ENCODE data around the gene SRGAP1. TPM values are rescaled to one million over a fixed set of nuclear protein-coding genes. Genes with fewer than 3 reads are reported as not detected.

SRGAP1 gene
- total RNA-seq, 1 experiment from 2014 or later = 0.10 TPM

DNA sequence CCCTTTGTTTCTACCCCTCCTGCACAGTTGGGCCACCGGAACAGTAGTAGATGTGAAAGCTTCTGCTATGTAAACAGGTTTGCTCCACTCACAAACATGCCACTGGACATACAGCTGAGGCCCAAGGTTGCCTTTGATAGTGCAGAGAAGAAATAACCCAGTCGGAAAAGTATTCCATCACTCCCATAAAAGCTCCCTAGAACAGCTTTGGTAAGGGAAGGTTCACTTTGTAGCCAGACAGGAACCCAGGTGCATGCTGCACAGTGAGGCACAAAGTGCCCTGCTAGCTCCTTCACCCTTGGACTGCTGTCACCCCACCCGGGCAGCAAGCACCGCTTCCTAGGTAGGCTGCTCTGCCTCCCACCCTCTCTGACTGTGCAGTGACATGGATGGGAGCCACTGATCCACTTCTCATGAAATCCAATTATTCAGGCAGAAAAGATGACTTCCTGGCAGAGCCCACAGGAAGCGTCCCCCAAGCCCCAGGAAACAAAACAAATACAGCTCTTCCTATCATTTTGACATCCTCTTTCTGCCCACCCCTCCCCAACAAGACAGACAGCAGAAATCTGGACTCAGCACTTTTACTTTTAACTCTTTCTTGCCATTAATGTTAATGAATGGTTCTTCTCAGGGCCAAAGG lies 100.2 kb downstream of the SRGAP1 start:
- peak; percentile 32 for DNase-seq (ENCODE audit: low spot score)
- in situ Hi-C loops (cut with HindIII; ENCODE audit: low sequenced_read_pairs) = no loop called here

- no peak for DNase-seq (ENCODE audit: low spot score)
- in situ Hi-C loops (cut with HindIII; ENCODE audit: low sequenced_read_pairs) = no loop called here
Measured at GRCh38 chr12:63945777-63946176, 101.3 kb downstream of the SRGAP1 start.

GRCh38 chr12:63948211-63948610 lies 103.7 kb downstream of the SRGAP1 start:
- in situ Hi-C loops (cut with HindIII; ENCODE audit: low sequenced_read_pairs) = no loop called here
- DNase-seq (ENCODE audit: low spot score) = no peak

DNA sequence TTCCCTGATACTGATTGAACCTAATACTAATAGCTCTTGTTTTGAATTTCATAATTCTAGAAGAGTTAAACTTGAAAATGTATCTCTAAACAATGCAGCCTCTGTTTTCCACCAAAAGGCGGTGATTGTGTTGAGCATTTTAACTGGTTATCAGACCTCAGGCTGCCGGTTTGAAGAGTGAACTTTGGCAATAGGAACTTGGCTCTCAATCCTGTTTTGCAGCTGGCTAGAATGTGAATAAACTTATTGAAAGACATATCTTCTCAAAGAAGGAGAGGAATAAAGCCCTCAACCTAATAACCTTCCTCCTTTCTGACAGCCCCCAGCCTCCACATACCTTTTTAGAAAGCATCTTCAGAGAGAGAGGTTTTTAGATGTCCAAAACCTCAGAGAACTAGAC lies 105.4 kb downstream of the SRGAP1 start:
- in situ Hi-C loops (cut with HindIII; ENCODE audit: low sequenced_read_pairs) = no loop called here

GRCh38 chr12:63952995-63953394 lies 108.5 kb downstream of the SRGAP1 start:
- DNase-seq (ENCODE audit: low spot score) = no peak
- in situ Hi-C loops (cut with HindIII; ENCODE audit: low sequenced_read_pairs) = no loop called here

More for the DNA sequence above, 105.4 kb downstream of the SRGAP1 start:
- DNase-seq (ENCODE audit: low spot score) = no peak

- in situ Hi-C loops (cut with HindIII; ENCODE audit: low sequenced_read_pairs) = no loop called here
Measured at GRCh38 chr12:63955831-63956666, 111.5 kb downstream of the SRGAP1 start.

DNA sequence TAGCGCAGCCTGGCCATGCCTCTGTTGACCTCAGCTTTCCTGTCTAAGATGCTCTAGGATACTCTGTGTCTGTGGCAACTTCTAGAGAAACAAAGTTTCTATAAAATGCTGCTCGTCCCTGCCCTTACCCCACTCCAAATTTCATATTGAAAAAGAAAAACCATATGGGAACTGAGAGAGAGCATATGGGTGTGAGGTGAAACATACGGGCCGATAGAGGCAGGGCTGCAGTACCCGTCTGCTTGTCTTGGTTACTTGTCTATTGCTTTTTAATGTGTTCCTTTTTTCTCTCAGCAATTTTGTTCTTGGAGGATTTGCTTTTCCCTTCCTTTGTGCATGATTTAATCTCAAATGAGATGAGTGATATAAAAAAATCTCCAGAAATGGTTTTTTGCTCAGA lies 113.0 kb downstream of the SRGAP1 start:
- DNase-seq (ENCODE audit: low spot score) = no peak
- in situ Hi-C loops (cut with HindIII; ENCODE audit: low sequenced_read_pairs) = no loop called here

More at GRCh38 chr12:63955831-63956666, 111.5 kb downstream of the SRGAP1 start:
- no peak for DNase-seq (ENCODE audit: low spot score)

- no peak for DNase-seq (ENCODE audit: low spot score)
- in situ Hi-C loops (cut with HindIII; ENCODE audit: low sequenced_read_pairs) = no loop called here
Measured at GRCh38 chr12:63958876-63959580, 114.5 kb downstream of the SRGAP1 start.

DNA sequence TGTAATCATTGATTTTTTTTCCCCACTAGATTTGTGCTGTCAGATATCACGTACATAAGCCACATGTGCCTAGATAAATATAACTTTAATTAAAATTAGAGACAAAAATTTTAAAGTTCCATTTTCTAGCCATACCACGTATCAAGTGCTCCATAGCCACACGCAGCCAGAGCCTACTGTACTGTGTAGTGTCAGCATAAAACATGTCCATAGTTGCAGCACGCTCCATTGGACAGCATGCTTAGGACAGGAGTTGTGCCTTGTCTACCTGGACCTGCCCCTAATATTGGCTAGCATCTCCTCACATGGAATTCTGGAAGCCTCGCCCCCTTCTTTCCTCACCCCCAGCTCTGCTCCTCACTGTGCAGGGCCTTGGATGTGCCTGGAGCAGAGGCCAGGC lies 116.5 kb downstream of the SRGAP1 start:
- no peak for DNase-seq (ENCODE audit: low spot score)
- in situ Hi-C loops (cut with HindIII; ENCODE audit: low sequenced_read_pairs) = no loop called here

GRCh38 chr12:63961543-63961942 lies 117.0 kb downstream of the SRGAP1 start:
- DNase-seq (ENCODE audit: low spot score) = no peak
- in situ Hi-C loops (cut with HindIII; ENCODE audit: low sequenced_read_pairs) = no loop called here

DNA sequence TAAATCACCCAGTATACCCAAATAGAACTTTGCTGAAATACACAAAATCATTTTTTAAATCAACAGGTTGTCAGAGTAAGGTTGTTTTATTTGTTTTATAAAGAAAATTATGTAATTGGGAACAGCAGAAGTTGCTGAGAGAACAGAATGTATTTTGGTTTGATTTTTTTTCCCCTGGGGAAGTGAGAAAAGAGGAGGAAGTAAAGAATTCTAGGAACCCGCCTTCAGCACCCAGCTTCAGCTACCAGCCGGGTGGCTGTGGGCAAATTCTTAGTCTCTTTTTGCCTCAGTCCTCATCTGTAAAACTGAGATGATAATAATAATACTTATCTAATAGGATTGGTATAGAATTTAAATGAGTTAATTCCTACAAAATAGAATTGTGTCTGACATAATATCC lies 119.4 kb downstream of the SRGAP1 start:
- in situ Hi-C loops (cut with HindIII; ENCODE audit: low sequenced_read_pairs) = no loop called here
- no peak for DNase-seq (ENCODE audit: low spot score)

GRCh38 chr12:63964301-63964700 lies 119.8 kb downstream of the SRGAP1 start:
- no peak for DNase-seq (ENCODE audit: low spot score)
- in situ Hi-C loops (cut with HindIII; ENCODE audit: low sequenced_read_pairs) = no loop called here

DNA sequence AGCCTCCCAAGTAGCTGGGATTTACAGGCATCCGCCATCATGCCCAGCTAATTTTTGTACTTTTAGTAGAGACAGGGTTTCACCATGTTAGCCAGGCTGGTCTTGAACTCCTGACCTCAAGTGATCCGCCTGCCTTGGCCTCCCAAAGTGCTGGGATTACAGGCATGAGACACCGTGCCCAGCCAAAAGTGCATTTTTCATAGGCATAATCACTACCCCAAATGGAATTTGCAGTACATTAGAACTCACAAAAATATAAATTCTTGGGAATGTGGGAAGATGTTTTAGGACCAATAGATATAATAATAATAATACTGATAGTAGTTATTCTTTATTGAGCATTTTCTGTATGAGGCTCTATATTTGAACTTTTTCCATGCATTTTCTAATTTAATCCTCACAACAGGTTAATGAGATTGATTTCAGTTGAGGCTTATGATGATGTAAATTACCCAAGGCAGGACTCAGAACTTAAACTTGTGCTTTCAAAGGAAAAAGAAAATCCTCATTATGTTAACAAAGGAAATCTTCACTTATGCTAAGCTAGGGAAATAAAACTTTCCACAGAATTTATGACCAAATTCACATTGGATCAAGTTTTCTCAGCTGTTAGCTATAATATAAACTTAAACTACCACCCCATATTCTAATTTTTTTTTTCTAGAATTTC lies 121.6 kb downstream of the SRGAP1 start:
- DNase-seq (ENCODE audit: low spot score) = no peak
- in situ Hi-C loops (cut with HindIII; ENCODE audit: low sequenced_read_pairs) = no loop called here

DNA sequence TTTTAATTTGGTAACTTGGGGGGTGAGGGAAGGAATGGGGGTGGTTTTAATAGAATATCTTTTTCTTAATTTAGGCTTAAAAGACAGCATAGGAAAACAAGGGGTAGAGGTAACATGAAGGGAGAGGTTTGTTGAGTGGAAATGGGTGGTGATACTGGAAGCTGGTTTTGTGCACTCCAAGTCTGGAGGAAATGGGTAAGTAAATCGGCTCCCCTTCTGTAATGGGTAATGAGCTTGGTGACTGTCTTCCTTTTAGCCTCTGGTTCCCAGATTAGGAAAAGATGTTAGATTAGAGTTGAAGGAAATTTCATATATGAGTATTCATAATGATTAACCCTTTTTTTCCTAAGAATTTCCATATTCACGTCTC lies 122.1 kb downstream of the SRGAP1 start:
- in situ Hi-C loops (cut with HindIII; ENCODE audit: low sequenced_read_pairs) = no loop called here
- DNase-seq (ENCODE audit: low spot score) = no peak

DNA sequence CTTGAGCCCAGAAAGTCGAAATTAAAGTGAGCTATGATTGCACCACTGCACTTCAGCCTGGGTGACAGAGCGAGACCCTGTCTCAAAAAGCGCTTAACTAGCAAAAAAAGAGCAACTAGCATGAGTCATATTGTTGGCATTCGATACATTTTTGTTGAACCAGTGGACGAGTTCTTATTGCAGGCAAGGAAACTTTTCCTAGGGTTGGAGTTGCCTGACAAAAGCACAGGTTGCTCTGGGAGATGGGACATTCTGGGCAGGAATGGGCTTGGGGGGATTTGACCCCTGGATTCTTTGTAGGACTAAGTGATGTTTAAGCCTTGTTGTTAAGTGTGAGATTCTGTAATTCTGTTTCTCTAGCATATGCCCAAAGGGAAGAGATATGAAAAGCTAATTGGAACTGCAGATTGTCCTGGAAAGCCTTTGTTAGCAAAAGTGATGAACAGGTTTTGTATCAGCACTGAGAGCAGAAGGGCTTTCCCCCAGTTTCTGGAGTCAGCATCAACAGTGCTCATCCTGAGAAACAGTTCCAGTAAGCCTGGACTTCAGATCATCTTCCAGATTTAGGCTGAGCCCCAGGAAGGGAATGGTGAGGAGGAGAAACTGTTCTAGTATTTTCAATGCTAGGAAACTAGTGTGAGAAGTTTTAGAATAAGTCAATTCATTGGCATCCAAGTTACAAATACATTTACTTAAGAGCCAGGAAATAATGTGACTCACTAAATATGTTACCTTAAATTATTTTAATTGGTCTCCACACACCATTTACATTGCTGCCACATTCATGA lies 123.1 kb downstream of the SRGAP1 start:
- no peak for DNase-seq (ENCODE audit: low spot score)
- in situ Hi-C loops (cut with HindIII; ENCODE audit: low sequenced_read_pairs) = no loop called here

GRCh38 chr12:63968673-63969072 lies 124.2 kb downstream of the SRGAP1 start:
- in situ Hi-C loops (cut with HindIII; ENCODE audit: low sequenced_read_pairs) = no loop called here

GRCh38 chr12:63976902-63977395 lies 132.4 kb downstream of the SRGAP1 start:
- no peak for DNase-seq (ENCODE audit: low spot score)
- in situ Hi-C loops (cut with HindIII; ENCODE audit: low sequenced_read_pairs) = no loop called here

More at GRCh38 chr12:63968673-63969072, 124.2 kb downstream of the SRGAP1 start:
- DNase-seq (ENCODE audit: low spot score) = peak; percentile 71

- no peak for DNase-seq (ENCODE audit: low spot score)
- in situ Hi-C loops (cut with HindIII; ENCODE audit: low sequenced_read_pairs) = no loop called here
Measured at GRCh38 chr12:63977441-63977840, 132.9 kb downstream of the SRGAP1 start.

DNA sequence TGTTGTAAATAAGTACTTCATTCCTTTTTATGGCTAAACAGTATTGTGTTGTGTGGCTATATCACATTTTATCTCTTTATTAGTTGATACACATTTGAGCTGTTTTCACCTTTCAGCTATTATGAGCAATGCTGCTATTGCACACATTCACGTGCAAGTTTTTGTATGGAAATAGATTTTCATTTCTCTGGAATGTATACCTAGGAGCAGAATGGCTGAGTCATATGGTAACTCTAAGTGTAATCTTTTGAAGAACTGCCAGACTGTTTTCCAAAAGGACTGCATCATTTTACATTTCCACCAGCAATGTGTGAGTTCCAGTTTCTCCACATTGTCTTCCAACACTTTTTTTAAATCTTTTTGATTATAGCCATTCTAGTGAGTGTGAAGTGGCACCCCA lies 134.0 kb downstream of the SRGAP1 start:
- in situ Hi-C loops (cut with HindIII; ENCODE audit: low sequenced_read_pairs) = no loop called here
- no peak for DNase-seq (ENCODE audit: low spot score)
